GM12865 (cell line): Measurements from ENCODE around the gene RIF1.

ENCODE experiments used
- DNase-seq: peaks from one replicate; pipeline ENCODE4 v3.0.0; 2010; ENCODE audit warnings: low read depth
- H3K4me3 ChIP-seq: 2 replicates; pipeline ENCODE4 v1.5.1; 2011; ENCODE audit warnings: mild to moderate bottlenecking, low read depth, low read length, control low read depth
- CTCF ChIP-seq: IDR thresholded peaks from 2 replicates; pipeline ENCODE4 v1.5.1; 2011; ENCODE audit warnings: low read length, control low read depth, low read depth, inconsistent platforms; ENCODE audit not compliant: insufficient read depth; ENCODE audit errors: missing control alignments

RIF1 gene

GRCh38 chr2:151481744-151482143, 72.0 kb downstream of the RIF1 start:
- TF ChIP-seq CTCF, result no peak
- DNase-seq, result peak; percentile 21

GRCh38 chr2:151482171-151482725, 72.5 kb downstream of the RIF1 start:
- DNase-seq, result no peak
- no peak for TF ChIP-seq CTCF
- no peak overlapping the region for H3K4me3 ChIP-seq

More at GRCh38 chr2:151481744-151482143, 72.0 kb downstream of the RIF1 start:
- H3K4me3 ChIP-seq, result no peak overlapping the region

GRCh38 chr2:151483546-151483945, 73.8 kb downstream of the RIF1 start:
- DNase-seq, result no peak
- TF ChIP-seq CTCF, result no peak
- H3K4me3 ChIP-seq, result no peak overlapping the region

- no peak for TF ChIP-seq CTCF
- H3K4me3 ChIP-seq, result no peak overlapping the region
- no peak for DNase-seq
These were observed 74.4 kb downstream of the RIF1 start for GRCh38 chr2:151484100-151484499.

- H3K4me3 ChIP-seq, result no peak overlapping the region
- TF ChIP-seq CTCF, result no peak
- no peak for DNase-seq
These were observed 76.4 kb downstream of the RIF1 start for GRCh38 chr2:151486053-151486452.

- TF ChIP-seq CTCF, result no peak
- no peak for DNase-seq
- H3K4me3 ChIP-seq, result no peak overlapping the region
These were observed 80.6 kb downstream of the RIF1 start for GRCh38 chr2:151490276-151490675.

GRCh38 chr2:151491496-151491895, 81.8 kb downstream of the RIF1 start:
- H3K4me3 ChIP-seq, result no peak overlapping the region
- no peak for TF ChIP-seq CTCF
- DNase-seq, result no peak
